SU-DHL-6 (cell line): ENCODE data around the gene OR4D6.

Experiments used
- H2AFZ ChIP-seq: fragments of 200-600 bp; sonication (generic); 2 replicates; pipeline ENCODE4 v1.6.1; 2014; ENCODE audit warnings: low read depth, mild to moderate bottlenecking, moderate library complexity, mixed read lengths, antibody characterized with exemption, low read length; ENCODE audit not compliant: severe bottlenecking
- H3F3A ChIP-seq: fragments of 200-600 bp; shearing (Covaris generic); 2 replicates; pipeline ENCODE4 v1.6.0; 2016; ENCODE audit warnings: antibody characterized with exemption, mild to moderate bottlenecking; ENCODE audit not compliant: insufficient read depth
- H3K27ac ChIP-seq: fragments of 200-600 bp; sonication (generic); 2 replicates; pipeline ENCODE4 v1.5.1; 2016; ENCODE audit warnings: low read depth, mild to moderate bottlenecking, low read length, moderate library complexity, mixed read lengths
- H3K27me3 ChIP-seq: fragments of 200-600 bp; sonication (generic), shearing (Covaris generic); 2 replicates; pipeline ENCODE4 v1.6.0; 2014; ENCODE audit warnings: mild to moderate bottlenecking, low read length
- H3K36me3 ChIP-seq: fragments of 200-600 bp; sonication (generic); 2 replicates; pipeline ENCODE4 v1.6.1; 2014; ENCODE audit warnings: mild to moderate bottlenecking, low read length, mixed read lengths
- H3K4me2 ChIP-seq: fragments of 300-600, 200-600 bp; shearing (Covaris generic), sonication (generic); 2 replicates; pipeline ENCODE4 v1.6.0; 2014; ENCODE audit warnings: low read length, low read depth, mild to moderate bottlenecking; ENCODE audit not compliant: poor library complexity, severe bottlenecking
- H3K4me3 ChIP-seq: fragments of 200-600 bp; sonication (generic); 2 replicates; pipeline ENCODE4 v1.5.1; 2014; ENCODE audit warnings: antibody characterized with exemption, low read length, mild to moderate bottlenecking, mixed read lengths; ENCODE audit not compliant: insufficient read depth, poor library complexity, severe bottlenecking
- H3K79me2 ChIP-seq: fragments of 200-600 bp; sonication (generic); 2 replicates; pipeline ENCODE4 v1.6.1; 2014; ENCODE audit warnings: mild to moderate bottlenecking, low read length, moderate library complexity; ENCODE audit not compliant: insufficient read depth
- H3K9ac ChIP-seq: fragments of 200-600 bp; sonication (generic); 2 replicates; pipeline ENCODE4 v1.7.0; 2014; ENCODE audit warnings: mild to moderate bottlenecking, low read length
- H3K9me2 ChIP-seq: fragments of 200-600 bp; sonication (generic); replicated peaks from 2 replicates; pipeline ENCODE4 v1.6.1; 2014; ENCODE audit warnings: low read length; ENCODE audit not compliant: insufficient read depth
- H3K9me3 ChIP-seq: fragments of 200-600 bp; sonication (generic); 2 replicates; pipeline ENCODE4 v1.6.1; 2014; ENCODE audit warnings: low read length, mixed read lengths; ENCODE audit not compliant: insufficient read depth
- H4K20me1 ChIP-seq: fragments of 200-600 bp; sonication (generic); 2 replicates; pipeline ENCODE4 v1.6.1; 2014; ENCODE audit warnings: low read depth, mild to moderate bottlenecking, antibody characterized with exemption, low read length, moderate library complexity, mixed read lengths
- EZH2phosphoT487 ChIP-seq: fragments of 200-600 bp; sonication (generic), shearing (Covaris generic); conservative IDR thresholded peaks from 2 replicates; pipeline ENCODE4 v1.6.1; 2018; ENCODE audit warnings: mild to moderate bottlenecking, antibody characterized with exemption, low read length, moderate library complexity, mixed read lengths
- TF ChIP-seq, protein P1 (sequence below): fragments of 200-600 bp; sonication (generic); IDR thresholded peaks from one replicate; pipeline ENCODE4 v1.5.1; 2017; ENCODE audit warnings: antibody characterized with exemption, mild to moderate bottlenecking, low read length, moderate library complexity; ENCODE audit not compliant: insufficient read depth, poor library complexity, severe bottlenecking

Gene OR4D6

DNA sequence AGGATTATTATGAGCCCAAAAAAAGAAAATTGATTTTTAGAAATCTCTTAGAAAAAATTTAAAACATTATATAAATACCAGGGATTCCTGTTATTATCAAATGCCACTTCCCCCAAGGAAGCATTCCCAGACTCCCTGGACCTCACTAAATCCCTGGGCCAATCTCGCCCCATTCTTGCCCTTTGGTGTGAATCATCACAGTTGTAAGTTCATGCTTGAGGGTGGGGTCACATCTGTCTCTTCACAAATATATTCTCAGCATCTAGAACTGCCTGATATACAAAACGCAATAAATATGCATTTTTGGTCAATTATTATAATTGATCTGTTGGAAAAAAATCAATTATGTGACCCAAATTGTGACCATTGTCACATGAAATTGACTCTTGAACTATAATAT, 8.3 kb upstream of the OR4D6 start:
- Histone ChIP-seq H4K20me1 (no peaks in the 10 kb centered on the region), H3K79me2 (no peaks in the 10 kb centered on the region)
- no peak for TF ChIP-seq EZH2phosphoT487
- TF ChIP-seq, protein P1, sequence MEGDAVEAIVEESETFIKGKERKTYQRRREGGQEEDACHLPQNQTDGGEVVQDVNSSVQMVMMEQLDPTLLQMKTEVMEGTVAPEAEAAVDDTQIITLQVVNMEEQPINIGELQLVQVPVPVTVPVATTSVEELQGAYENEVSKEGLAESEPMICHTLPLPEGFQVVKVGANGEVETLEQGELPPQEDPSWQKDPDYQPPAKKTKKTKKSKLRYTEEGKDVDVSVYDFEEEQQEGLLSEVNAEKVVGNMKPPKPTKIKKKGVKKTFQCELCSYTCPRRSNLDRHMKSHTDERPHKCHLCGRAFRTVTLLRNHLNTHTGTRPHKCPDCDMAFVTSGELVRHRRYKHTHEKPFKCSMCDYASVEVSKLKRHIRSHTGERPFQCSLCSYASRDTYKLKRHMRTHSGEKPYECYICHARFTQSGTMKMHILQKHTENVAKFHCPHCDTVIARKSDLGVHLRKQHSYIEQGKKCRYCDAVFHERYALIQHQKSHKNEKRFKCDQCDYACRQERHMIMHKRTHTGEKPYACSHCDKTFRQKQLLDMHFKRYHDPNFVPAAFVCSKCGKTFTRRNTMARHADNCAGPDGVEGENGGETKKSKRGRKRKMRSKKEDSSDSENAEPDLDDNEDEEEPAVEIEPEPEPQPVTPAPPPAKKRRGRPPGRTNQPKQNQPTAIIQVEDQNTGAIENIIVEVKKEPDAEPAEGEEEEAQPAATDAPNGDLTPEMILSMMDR: no peak

DNA sequence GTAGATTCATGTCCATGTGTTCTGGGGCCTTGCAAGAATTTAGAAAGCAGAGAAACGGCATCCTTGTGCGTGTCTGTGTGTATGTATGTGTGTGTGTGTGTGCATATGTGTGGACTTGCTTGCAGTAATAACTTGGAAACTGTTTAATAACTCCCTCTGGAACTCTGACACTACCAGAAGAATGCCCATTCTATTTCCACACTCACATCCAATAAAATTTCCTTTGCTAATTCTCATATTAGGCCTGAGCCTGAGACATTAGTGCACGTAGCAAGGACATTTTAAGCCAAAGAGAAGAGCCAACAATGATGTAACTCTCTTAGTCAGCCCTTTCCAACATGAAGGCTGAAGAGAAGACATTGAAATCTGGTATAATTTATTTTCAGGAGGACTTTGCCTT, 3.2 kb downstream of the OR4D6 start:
- no peaks in the 10 kb centered on the region for H3K9me2 ChIP-seq
- no peak overlapping the region for H3K4me2 ChIP-seq
- no peaks in the 10 kb centered on the region for H3K36me3 ChIP-seq
- H3K27ac ChIP-seq: no peak overlapping the region
- TF ChIP-seq, protein P1: no peak
- no peak for TF ChIP-seq EZH2phosphoT487
- no peaks in the 10 kb centered on the region for H3K79me2 ChIP-seq
- H2AFZ ChIP-seq: no peak overlapping the region
- H3K27me3 ChIP-seq: no peaks in the 10 kb centered on the region
- H4K20me1 ChIP-seq: no peaks in the 10 kb centered on the region
- no peak overlapping the region for H3K4me3 ChIP-seq
- no peak overlapping the region for H3K9ac ChIP-seq
- H3F3A ChIP-seq: no peaks in the 10 kb centered on the region
- H3K9me3 ChIP-seq: no peaks in the 10 kb centered on the region

More for the DNA sequence above, 8.3 kb upstream of the OR4D6 start:
- Histone ChIP-seq H3K27me3 (no peaks in the 10 kb centered on the region), H3K4me2 (no peak overlapping the region), H3K9ac (no peak overlapping the region), H3K36me3 (no peaks in the 10 kb centered on the region), H3F3A (no peaks in the 10 kb centered on the region), H3K9me2 (no peaks in the 10 kb centered on the region), H2AFZ (no peak overlapping the region), H3K9me3 (no peaks in the 10 kb centered on the region), H3K4me3 (no peak overlapping the region), H3K27ac (no peak overlapping the region)

DNA sequence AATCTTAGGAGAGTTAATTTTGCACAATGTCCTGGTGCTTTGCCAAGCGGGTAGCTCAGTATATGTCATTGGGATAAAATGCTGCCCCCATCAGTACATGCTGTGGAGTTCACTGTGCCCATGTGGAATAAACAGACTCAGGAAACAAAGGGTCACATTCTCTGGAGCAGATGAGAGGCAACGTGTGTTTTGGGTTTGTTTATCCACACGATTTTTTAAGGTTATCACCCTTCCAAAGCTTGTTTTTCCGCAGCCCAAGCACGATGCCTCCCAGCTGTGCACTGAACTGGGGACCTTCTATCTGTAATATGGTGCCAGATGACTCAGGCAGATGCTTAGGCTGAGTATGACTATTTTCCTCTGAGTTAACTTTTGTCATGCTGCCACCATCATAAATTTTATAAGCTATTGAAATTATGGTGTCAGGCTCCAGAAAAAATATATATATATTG, 6.5 kb downstream of the OR4D6 start:
- no peak for TF ChIP-seq EZH2phosphoT487
- TF ChIP-seq, protein P1: no peak
- Histone ChIP-seq H3K9me2 (no peaks in the 10 kb centered on the region), H3F3A (no peaks in the 10 kb centered on the region), H4K20me1 (no peaks in the 10 kb centered on the region), H3K9me3 (no peaks in the 10 kb centered on the region), H2AFZ (no peak overlapping the region), H3K4me2 (no peak overlapping the region), H3K36me3 (no peaks in the 10 kb centered on the region), H3K27ac (no peak overlapping the region), H3K79me2 (no peaks in the 10 kb centered on the region), H3K4me3 (no peak overlapping the region), H3K27me3 (no peaks in the 10 kb centered on the region), H3K9ac (no peak overlapping the region)
